Fibroblast of skin of right biceps (primary cell): ENCODE results near the gene SH2D2A.

Source experiments
- DNase-seq: peaks from one replicate; pipeline ENCODE4 v3.0.0-alpha.2; 2013

SH2D2A gene

GRCh38 chr1:156801409-156802121 lies 15.1 kb downstream of the SH2D2A start:
- DNase-seq, result peak; percentile 96

- peak; percentile 63 for DNase-seq
Observed at GRCh38 chr1:156797212-156797871, 19.3 kb downstream of the SH2D2A start.

DNA sequence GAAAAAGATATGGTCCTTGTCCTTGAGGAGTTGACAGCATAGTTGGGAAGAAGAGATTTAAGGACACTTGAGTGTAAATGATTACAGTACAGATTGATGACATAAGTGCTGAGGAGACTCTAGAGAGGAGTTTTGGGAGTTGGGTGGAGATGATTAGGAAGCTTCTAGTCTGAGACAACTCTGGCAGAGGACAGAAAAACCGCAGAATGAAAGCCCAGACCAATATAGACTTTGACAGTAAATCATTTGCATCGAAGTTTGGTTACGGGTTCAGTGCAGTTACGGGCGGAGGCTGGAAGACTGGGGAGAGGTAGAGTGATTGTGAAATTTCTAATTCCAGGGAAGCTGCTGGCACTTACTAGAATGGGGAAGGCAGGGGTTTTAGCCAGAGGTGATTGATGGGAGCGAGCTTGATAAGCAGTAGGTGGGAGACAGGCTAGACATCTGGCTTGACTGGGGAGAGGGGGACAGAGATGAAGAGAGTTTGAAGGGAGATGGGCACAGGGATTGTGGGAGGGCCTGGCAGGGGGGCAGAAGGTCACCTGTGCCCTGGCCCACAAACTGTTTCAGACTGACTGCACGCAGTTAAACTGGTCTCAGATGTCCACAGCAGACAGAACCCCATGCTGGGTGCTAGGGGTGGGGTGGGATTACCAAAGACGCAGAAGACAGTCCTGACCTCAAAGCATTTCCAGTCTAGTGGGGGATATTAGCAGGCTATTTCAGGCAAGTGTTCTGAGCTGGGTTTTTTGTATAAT lies 20.1 kb downstream of the SH2D2A start:
- DNase-seq, result peak; percentile 66

DNA sequence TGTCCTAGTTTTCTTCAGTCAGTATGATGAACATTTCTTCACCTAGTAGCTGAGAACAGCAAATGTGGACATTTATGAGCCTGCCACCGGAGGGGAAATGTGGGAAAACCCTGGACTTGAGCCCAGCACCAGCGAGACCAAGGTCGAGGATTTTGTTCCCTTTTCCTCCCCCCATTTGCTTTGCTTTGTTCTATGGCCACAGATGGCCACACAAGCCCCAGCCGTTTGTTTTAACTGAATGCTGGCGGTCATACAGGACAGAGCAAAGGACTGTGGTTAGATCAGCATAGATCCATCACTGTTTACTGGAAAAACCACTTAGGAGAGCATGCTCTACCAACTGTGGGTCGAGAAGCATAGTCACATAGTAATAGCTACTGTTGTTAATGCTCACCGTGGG lies 20.9 kb downstream of the SH2D2A start:
- peak; percentile 14 for DNase-seq

GRCh38 chr1:156795374-156795733 lies 21.3 kb downstream of the SH2D2A start:
- no peak for DNase-seq

DNA sequence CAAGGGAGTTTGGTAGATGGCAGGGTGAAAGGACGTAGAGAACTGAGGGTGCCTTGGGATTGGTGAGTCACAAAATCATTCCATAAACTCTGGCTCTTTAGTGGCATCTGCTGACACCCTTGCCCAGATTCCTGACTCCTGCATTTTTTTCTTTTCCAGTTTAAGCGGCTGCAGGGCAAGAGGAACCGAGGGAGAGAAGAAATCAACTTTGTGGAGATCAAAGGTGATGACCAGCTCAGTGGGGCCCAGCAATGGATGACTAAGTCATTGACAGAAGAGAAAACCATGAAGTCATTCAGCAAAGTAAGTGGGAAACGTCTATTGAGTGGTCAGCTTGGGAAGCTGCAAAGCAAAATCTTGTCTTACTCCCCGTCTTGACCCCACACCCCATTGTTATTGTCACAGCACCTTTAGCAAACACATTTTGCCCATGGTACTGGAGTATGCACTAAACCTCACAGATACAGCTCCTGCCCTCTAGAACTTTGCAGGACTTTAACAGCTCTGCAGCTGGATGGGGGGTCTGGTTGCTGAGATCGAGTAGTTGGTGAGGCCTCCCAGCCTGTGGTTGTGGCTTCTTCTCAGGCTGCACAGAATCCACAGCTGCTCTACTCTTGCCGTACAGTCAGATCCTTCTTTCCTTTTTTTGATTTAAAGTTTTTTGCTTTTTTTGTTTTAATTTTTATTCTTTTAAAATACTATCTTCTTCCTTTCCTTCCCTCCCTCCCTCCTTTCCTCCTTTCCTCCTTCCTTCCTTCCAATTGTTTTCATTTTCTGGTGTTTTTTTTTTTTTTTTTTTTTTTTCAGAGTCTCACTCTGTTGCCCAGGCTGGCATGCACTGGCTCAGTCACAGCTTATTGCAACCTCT lies 21.9 kb downstream of the SH2D2A start:
- no peak for DNase-seq

DNA sequence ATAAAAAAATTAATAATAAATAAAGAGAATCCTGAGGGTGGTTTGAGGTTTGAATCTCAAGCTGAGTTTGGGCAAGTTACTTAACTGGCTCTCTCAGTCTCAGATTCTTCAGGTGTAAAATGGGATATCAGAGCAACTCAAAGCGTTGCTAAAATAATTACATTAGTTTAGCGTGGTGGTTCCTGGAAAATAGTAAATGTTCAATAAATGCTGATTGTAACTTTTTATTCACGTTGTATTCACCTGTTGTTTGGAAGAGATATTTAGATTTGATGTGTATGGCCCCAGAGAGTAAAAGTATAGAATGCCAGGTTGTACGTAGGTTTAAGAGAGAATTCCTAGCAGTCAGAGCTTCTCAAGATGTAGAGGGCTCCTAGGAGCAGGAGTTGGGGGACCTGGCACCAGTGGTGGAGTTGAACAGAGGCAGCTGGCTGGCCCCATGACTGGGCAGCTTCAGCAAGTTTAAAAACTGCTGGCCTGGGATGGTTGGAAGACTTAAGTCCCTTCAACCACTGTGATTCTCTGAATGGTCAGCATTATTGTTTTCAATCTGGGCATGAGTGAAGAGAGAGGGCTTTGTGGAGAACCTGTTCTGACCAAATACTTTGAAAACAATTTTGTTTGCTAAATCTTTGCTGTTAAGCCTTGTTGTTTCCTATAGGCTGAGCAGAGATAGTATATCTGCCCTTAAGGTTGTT lies 26.9 kb downstream of the SH2D2A start:
- DNase-seq, result no peak

DNA sequence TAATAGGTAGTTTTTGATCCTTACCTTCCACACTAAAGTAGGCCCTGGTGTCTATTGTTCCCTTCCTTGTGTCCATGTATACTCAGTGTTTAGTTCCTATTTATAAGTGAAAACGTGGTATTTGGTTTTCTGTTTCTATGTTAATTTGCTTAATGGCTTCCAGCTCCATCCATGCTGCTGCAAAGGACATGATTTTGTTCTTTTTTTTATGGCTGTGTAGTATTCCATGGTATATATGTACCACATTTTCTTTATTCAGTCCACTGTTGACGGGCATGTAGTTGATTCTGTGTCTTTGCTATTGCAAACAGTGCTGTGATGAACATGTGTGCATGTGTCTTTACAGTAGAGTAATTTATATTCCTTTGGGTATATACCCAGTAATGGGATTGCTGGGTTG lies 28.5 kb downstream of the SH2D2A start:
- DNase-seq, result no peak

- DNase-seq, result no peak
Observed at GRCh38 chr1:156786640-156787039, 30.0 kb downstream of the SH2D2A start.

DNA sequence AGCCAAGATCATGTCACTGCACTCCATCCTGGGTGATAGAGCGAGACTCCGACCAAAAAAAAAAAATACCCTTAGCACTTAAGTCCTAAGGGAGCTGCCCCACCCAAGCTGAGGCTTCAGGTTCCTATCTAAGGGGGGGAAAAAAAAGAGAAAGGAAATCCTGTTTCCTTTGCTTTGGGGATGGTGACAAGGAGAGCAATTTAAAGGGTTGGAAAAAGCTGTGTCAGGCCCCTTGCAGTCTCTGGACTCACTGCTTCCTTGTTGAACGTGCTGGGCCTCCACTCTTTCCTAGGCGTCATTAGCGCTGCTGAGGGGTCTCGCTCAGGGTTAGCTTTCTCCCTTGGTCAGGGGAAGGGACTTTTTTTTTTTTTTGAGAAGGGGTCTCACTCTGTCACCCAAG lies 31.2 kb downstream of the SH2D2A start:
- no peak for DNase-seq

DNA sequence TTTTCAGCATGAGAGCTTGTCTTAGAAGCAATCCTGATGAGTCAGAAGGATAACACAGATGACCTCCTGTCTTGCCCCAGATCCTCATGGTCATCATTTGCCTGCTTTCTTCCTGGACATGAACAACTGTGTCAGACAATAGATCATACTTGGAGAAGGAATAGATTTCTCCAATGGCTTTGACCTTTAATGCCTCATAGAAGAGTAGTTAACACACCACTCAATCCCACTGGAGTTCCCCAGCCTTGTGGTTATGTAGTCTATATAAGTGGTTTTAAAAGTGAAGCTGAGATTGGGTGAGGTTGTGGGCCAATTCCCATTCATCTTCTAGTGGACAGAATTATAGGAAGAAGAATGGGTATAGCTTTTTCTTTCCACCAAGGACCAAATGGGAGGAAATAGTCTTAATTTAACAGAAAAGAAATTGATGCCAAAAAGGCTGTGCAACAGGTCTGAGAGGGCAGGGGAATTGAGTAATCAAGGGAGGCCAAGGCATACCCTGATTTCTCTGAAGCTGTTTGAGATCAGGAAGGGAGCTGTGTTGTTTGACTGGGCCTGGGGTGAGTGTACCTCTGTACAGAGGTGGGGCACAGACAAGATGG lies 35.0 kb downstream of the SH2D2A start:
- DNase-seq, result peak; percentile 19

- no peak for DNase-seq
Observed at GRCh38 chr1:156777573-156777972, 39.1 kb downstream of the SH2D2A start.

GRCh38 chr1:156776942-156777341 lies 39.7 kb downstream of the SH2D2A start:
- no peak for DNase-seq

DNA sequence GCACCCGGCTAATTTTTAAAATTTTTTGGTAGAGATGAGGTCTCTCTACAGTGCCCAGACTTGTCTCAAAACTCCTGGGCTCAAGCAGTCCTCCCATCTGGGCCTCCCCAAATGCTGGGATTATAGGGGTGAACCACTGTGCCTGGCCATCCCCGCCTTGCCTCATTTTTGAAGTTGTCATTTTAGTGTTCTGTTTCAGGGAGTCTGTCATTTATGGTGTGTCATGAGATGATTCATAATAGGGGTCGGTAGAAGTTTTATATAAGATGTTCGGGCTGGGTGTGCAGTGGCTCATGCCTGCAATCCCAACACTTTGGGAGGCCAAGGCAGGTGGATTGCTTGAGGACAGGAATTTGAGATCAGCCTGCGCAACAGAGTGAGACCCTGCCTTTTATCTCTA lies 40.8 kb downstream of the SH2D2A start:
- no peak for DNase-seq

DNA sequence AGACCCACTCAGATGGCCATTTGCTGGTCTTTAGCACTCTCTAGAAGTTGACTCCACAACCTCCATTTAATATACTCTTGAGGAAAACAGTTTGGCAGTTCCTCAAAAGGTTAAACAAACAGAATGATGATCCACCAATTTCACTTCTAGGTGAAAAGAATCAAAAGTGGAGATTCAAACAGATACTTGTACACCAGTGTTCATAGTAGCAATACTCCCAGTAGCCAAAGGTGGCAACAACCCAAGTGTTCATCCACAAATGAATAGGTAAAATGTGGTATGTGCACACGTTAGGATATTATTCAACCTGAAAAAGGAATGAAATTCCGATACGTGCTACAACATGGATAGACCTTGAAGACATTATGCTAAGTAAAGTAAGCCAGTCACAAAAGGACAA lies 43.0 kb downstream of the SH2D2A start:
- DNase-seq, result no peak

GRCh38 chr1:156772728-156773497 lies 43.7 kb downstream of the SH2D2A start:
- DNase-seq, result no peak

DNA sequence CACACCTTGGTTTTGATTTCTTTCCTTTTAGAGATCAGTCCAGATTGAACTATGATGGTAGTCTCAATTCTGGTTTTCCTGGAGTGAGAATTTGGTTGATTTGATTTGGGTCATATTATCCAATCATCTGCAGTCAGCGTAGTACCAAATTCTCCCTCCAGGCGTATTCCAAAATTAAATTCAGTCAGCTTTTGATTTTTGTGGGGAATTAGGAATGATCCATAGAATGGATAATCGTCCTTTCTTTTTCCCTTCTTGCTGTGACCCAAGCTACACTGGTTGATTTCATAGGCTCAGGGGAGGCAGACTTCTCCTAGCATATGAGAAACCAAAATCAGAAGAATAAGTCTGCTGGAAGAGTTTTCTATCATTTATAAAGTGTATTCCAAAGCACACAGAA lies 44.4 kb downstream of the SH2D2A start:
- DNase-seq, result no peak

- DNase-seq, result no peak
Observed at GRCh38 chr1:156768610-156769295, 47.9 kb downstream of the SH2D2A start.

- peak; percentile 12 for DNase-seq
Observed at GRCh38 chr1:156767879-156768604, 48.6 kb downstream of the SH2D2A start.
